Prostate gland (tissue), 2 donors: ENCODE results near the gene KCNN3.

Source experiments
- CTCF ChIP-seq, 4 experiments: fragments of 200-600 bp in 2 of 4; fragments of 450-650 bp in 2 of 4; sonication (generic) in 2 of 4; IDR thresholded peaks; 1 replicate in 3 of 4; 2 replicates in 1 of 4; pipeline ENCODE4 v1.5.1; 2016 to 2019; ENCODE audit warnings: antibody characterized with exemption in 4 of 4, mild to moderate bottlenecking in 2 of 4, moderate library complexity in 2 of 4
- POLR2A ChIP-seq: fragments of 450-650 bp; IDR thresholded peaks from one replicate; pipeline ENCODE4 v1.6.1; 2016; ENCODE audit warnings: antibody characterized with exemption, mild to moderate bottlenecking
- POLR2AphosphoS5 ChIP-seq: sonication (generic); formaldehyde crosslinking; IDR thresholded peaks from one replicate; pipeline ENCODE4 v1.6.1; 2017; ENCODE audit warnings: antibody characterized with exemption

- TF ChIP-seq CTCF (IDR thresholded peaks at IDR 0.05) (no peak), POLR2AphosphoS5 (no peak), POLR2A (no peak)
These were observed 136.5 kb downstream of the KCNN3 start for GRCh38 chr1:154733621-154734020.
